AG10803 (cell line): ENCODE measurements around the gene HSF2.

ENCODE experiments used
- DNase-seq: peaks from one replicate; pipeline ENCODE4 v3.0.0; 2010; ENCODE audit warnings: low read depth
- H3K4me3 ChIP-seq: 2 replicates; pipeline ENCODE4 v1.5.1; 2011; ENCODE audit warnings: mild to moderate bottlenecking, low read length, control low read depth
- CTCF ChIP-seq: conservative IDR thresholded peaks from 2 replicates; pipeline ENCODE4 v1.5.1; 2011; ENCODE audit warnings: mild to moderate bottlenecking, low read length, control low read depth, inconsistent platforms

The HSF2 gene

DNA sequence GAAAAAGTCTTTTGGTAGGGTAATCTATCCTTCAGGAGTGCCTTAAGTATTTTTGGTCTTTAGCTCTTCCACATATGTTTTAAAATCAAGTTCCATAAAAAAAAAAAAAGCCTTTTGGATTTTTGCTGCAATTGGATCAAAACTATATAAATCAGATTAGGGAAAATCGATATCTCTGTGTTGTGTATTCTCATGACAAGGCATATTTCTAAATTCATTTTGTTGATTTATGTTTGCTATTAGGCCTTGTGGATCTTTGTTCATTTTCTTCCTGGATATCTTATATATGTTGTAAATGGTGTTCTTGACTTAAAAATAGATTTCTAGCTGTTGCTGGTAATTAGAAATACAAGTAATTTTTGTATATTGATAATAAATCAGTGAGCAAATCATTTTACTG is 8.8 kb downstream of the HSF2 start:
- no peak overlapping the region for H3K4me3 ChIP-seq
- no peak for DNase-seq
- no peak for TF ChIP-seq CTCF

GRCh38 chr6:122408702-122409458 is 9.4 kb downstream of the HSF2 start:
- no peak for TF ChIP-seq CTCF
- no peak overlapping the region for H3K4me3 ChIP-seq
- DNase-seq = no peak

GRCh38 chr6:122412001-122412400 is 12.5 kb downstream of the HSF2 start:
- no peak for TF ChIP-seq CTCF
- no peak overlapping the region for H3K4me3 ChIP-seq
- no peak for DNase-seq

- H3K4me3 ChIP-seq = no peak overlapping the region
- no peak for DNase-seq
- TF ChIP-seq CTCF = no peak
These were observed 17.4 kb downstream of the HSF2 start for GRCh38 chr6:122416825-122417224.

DNA sequence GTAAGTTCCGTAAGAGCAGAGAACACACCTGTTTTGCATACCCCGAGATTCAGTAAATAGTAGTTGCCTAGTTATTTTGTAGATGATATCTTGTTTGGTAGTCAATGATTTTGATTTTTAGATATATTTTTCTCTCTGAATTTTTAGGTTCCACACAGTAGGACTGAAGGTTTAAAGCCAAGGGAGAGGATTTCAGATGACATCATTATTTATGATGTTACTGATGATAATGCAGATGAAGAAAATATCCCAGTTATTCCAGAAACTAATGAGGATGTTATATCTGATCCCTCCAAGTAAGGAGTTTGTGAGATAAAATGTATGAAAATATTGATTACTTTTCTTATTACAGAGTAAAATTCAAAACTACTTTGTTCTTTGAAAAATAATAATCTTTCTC is 22.6 kb downstream of the HSF2 start:
- H3K4me3 ChIP-seq = no peak overlapping the region
- no peak for TF ChIP-seq CTCF
- no peak for DNase-seq

DNA sequence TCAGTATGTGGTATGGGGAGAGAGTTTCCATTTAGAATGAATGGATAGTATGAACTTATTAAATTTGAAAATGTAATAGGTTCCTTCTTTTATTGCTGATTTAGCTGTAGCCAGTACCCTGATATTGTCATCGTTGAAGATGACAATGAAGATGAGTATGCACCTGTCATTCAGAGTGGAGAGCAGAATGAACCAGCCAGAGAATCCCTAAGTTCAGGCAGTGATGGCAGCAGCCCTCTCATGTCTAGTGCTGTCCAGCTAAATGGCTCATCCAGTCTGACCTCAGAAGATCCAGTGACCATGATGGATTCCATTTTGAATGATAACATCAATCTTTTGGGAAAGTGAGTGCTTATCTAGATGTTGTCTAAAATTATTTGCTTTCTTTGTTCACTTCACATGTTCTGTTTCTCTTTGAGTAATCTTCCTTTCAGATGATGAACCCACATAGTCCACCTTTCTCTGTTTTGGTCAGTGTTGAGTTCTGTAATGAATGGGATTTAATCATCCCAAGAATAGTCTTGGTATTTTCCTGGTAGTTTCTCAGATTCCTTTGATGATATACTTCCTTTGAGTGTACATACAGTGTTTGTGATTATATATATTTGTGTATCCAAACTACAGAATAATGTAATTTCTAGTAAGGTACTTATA is 23.3 kb downstream of the HSF2 start:
- DNase-seq = no peak
- no peak for TF ChIP-seq CTCF
- no peak overlapping the region for H3K4me3 ChIP-seq

GRCh38 chr6:122423734-122424133 is 24.3 kb downstream of the HSF2 start:
- no peak overlapping the region for H3K4me3 ChIP-seq
- TF ChIP-seq CTCF = no peak
- no peak for DNase-seq
